ENCODE results near the gene RBMXL3. TPM values are rescaled to one million over a fixed set of nuclear protein-coding genes. Genes with fewer than 3 reads are reported as not detected.

RBMXL3 gene
- total RNA-seq = not detected in 2 replicates

DNA sequence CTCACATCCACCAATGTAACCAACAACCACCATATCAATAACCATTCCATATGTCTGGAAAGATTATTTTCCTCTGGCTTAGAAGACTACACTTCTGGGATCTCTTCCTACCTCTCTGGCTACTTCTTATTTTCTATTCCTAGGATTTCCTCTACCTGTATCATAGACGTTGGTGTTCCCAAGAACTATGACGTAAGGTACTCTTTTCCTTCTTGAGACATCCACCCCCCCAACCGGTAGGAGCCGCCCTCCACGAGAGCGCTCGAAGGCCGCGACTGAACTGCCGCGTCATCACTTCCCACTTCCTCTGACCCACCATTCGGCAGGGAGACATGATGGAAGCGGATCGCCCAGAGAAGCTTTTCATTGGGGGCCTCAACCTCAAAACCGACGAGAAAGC is at the start of gene RBMXL3:
Gene RBMXL3, plus strand, starts transcription at position 301 of the 400 bp plus-strand sequence. Its CDS starts 32 bp downstream, at position 333.

DNA sequence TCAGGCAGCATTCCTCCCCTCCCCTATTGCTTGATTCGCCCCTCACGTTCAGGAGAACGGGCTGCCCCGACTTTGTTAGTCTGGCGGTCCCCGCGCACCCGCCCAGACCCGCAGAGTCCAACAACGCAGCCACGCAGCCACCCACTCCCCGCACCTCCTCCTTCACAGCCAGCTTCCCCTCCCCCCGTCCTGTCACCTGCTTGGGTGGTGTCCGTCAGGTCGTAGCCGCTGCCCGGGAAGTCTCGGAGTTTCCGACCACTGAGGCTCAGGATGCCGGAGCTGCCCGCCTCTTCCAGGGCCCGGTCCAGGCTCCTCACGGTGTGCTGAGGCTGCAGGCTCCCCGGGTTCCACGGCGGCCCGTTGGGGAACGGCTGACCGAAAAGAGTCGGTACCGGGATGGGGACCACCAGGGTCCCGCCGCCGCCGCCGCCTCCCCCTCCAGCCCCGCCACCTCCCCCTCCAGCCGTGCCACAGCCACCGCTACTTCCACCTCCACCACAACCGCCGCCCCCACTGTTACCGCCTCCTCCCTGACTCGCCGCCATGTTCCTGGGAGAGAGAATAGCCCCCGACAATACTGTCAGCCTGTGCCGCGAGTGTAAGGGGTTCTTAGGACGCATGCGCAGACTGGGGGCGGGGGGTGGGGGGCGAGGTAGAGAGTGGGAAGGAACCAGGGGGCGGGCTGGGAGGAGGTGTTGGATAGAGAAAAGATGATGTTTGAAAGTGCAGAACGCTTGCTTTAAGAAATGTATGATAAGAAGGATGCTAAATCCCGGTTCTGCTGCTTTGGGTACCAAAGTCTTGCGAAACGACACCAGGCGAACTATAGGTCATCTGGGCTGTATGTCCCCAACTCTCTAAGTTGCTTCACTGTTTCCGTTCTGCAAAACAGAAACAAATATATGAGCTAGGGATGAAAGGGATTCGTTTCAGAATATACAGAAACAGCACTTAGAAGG is 44.6 kb downstream of the RBMXL3 start, which contains the start of gene LRCH2:
Gene LRCH2, minus strand, starts transcription at position 600 of the 959 bp plus-strand sequence. Its CDS starts 55 bp downstream, at position 545.

Other genes with a start within 250 kb of the RBMXL3 start
- gene IL13RA2, start 171.8 kb upstream of the RBMXL3 start, total RNA-seq = 0.38 and 1.1 TPM in 2 replicates
- gene LRCH2, start 44.7 kb downstream of the RBMXL3 start, total RNA-seq = 5.0 and 7.0 TPM in 2 replicates
- gene LUZP4, start 100.3 kb downstream of the RBMXL3 start, total RNA-seq = not detected in 2 replicates

All from regular cardiac myocyte (primary cell).